HG03469 (cell line): Measurements from ENCODE around the gene B4GAT1.
"Not testable (repeated sequence)": the region's sequence is repeated elsewhere in the genome, so short reads cannot be mapped to it uniquely, and the experiment has no call there.

Source experiments
- ATAC-seq: cut with Tn5 transposase; IDR thresholded peaks from one replicate; pipeline ENCODE4 v1.9.1; 2021; ENCODE audit warnings: mild to moderate bottlenecking, moderate library complexity, moderate number of reproducible peaks; ENCODE audit not compliant: unreplicated experiment

B4GAT1 gene

DNA sequence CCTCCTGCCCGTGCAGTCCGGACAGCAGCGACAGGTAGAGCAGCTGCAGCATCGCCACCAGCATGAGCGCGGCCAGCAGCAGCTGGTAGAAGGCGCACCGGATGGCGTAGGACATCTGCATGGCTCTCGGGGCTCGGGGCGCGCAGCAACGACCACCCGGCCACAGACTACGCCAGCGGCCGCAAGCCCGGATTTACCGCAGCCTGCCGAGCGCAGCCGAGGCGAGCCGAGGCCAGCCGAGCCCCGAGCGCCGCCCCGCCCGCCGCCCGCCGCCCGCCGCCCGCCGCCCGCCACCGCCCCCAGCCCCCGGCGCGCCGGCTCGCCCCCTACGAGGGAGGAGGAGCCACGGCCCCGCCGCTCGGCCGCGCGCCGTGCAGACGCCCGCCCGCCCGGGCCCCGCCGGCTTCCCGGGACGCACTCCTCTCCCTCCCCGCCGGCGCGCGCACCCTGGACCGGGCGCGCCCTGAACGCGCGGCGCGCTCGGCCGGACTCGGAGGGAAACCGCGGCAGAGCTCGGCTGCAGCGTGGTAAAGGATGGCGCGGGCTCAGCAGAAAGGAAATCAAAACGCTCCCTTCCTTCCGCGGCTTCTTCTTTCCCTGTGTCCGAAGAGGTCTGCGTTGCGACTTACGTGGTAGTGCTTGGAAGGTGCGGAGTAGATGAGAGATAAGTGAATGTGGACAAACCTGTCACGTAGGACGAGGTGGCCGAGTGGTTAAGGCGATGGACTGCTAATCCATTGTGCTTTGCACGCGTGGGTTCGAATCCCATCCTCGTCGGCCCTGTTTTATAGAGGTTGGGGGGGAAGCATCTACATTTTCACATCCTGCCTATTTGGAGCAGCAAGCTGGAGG lies at the start of gene B4GAT1:
Gene B4GAT1 (minus strand): TSS at position 205 of the 852 bp plus-strand sequence. CDS start 84 bp downstream, at position 121.
- ATAC-seq, result no peak

DNA sequence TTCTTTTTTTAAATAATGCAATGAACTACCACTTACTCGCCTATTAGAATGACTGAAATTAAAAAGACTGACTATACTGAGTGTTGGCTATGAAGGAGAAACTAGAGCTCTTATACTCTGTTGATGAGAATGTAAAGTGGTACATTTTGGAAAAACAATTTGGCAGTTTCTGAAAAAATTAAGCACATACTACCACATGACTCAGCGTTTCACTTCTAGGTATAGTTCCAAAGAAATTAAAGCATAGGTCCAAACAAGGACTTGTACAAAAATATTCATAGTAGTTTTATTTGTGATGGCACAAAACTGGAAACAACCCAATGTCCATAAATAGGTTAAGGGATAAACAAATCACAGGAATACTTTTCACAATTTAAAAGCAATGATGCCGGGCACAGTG lies 46.5 kb upstream of the B4GAT1 start:
- ATAC-seq, result no peak

DNA sequence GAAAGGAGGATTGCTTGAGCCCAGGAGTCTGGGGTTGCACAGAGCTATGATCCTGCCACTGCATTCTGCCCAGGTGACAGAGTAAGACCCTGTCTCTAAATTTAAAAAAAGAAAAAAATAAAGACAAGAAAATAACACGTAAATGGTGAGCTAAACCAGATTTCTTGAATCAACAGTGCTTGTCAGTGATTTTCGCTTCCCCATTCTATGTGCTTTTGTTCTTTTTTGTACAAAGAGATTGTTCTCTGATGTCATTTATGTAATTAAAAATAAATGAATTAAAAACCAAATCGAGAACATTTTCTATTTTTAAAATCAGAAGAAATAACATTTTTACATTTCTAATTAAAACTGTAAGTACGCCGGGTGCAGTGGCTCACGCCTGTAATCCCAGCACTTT lies 43.9 kb upstream of the B4GAT1 start:
- no peak for ATAC-seq

DNA sequence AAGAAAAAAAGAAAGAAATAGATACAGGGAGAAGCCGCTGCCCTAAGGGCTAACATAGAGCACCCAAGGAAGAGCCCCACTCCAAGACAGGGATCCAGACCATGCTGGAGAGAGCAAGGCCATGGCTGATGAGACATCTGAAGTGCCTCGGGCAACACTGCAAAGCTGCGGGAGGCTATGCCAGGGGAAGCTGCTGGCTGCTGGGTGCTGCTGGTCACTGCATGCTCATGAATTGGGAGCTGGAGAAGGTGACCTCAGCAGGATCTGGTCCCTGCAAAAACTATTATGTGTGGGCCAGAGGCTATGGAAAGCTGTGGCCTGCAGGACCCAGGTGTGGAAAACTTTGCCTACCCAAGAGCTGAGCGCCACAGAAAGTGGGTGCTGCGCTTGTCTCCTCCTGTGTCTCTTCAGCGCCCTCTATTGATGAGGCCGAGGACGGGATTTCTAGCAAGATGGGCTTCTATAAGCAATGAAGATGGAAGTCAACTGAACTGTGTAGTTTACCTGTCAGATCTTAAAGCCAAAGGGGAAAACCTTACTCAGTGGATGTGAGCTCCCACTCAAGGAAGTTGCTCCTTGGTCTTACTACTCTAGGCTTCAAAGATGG lies 41.5 kb upstream of the B4GAT1 start:
- no peak for ATAC-seq

DNA sequence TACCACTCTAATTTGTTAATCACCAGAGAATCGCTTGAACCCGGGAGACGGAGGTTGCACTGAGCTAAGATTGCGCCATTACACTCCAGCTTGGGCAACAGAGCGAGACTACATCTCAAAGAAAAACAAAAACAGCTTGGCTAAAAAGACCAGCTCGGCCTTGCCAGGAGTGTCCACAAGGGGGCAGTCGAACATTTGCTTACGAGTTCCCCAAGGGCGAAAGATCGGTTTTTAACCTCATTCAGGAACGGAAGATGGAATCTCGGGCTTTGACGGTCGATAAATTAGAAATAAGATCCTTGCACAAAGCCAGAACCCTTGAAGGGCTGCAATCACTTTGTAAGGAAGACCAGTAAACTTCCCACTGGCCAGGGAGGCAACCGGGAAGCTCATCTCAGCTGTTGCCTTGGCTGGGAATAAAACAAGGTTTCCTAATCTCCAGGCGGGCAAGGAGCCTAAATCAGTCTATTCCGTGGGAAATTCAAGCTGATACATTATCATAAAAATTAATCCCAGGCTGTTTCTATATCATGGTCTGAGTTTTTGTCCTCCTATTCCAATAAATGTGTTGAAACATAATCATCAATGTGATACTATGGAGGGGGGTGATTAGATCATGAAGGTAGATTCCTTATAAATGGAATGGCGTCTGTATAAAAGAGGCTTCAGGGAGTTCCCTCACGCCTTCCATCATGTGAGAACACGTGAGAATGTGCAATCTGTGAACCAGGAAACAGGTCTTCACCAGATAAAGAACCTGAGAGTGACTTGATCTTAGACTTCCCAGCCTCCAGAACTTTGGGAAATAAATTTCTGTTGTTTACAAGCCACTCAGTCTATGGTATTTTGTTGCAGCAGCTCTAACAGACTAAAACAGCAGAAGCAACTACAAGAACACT lies 39.0 kb upstream of the B4GAT1 start:
- ATAC-seq, result no peak

DNA sequence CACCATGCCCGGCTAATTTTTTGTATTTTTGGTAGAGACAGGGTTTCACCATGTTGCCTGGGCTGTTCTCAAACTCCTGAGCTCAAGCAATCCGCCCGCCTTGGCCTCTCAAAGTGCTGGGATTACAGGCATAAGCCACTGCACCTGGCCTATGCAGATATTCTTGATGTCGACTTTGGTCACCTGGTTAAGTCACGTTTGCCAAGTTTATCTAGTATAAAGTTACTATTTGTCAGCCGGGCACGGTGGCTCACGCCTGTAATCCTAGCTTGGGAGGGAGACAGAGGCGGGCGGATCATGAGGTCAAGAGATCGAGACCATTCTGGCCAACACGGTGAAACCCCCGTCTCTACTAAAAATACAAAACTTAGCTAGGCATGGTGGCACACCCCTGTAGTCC lies 36.9 kb upstream of the B4GAT1 start:
- not testable (repeated sequence) for ATAC-seq

DNA sequence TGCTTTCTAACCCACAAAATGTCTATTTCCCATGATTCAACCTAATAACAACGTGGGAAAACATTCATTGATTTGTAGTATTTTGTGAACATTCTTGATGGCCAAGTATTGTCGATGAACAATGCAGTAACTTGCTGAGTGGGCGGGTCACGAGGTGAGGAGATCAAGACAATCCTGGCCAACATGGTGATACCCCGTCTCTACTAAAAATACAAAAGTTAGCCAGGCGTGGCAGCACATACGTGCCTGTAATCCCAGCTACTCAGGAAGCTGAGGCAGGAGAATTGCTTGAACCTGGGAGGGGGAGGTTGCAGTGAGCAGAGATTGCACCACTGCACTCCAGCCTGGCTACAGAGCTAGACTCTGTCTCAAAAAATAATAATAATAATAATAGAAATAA lies 32.8 kb upstream of the B4GAT1 start:
- ATAC-seq, result not testable (repeated sequence)

DNA sequence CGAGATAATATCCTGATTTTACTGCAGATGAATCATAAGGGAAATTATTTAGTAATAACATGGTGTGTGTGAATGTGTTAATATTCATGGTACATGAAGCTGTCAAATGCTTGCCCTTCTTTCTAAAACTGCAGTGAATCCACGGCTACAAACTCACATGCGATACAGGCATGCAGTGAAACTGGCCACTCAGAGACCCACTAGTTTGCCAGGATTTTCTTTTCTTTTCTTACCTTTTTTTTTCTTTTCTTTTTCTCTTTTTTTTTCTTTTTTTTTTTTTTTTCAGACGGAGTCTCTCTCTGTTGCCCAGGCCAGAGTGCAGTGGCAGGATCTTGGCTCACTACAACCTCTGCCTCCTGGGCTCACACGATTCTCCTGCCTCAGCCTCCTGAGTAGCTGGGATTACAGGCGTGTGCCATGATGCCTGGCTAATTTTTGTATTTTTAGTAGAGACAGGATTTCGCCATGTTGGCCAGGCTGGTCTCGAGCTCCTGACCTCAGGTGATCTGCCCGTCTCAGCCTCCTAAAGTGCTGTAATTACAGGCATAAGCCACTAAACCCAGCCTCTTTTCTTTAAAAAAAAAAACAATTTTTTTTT lies 26.4 kb upstream of the B4GAT1 start:
- not testable (repeated sequence) for ATAC-seq

DNA sequence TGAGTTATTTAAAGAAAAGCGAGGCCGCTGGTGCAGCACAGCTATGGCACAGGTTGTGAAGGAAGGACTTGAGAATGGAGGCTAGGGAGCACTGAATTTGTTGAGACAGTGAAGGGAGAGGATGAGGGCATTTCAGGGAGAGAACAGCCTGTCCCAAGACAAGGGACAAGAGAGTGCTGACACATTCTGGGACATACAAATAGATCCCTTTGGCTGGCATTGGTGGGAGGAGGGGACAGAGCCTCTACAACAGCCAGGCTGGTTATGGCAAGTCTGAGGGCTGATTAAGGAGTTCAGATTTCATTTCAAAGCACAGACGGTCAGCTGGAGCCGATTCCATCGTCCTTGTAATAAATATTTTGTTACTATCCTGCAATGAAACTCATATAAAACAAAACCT lies 25.8 kb upstream of the B4GAT1 start:
- ATAC-seq, result no peak

DNA sequence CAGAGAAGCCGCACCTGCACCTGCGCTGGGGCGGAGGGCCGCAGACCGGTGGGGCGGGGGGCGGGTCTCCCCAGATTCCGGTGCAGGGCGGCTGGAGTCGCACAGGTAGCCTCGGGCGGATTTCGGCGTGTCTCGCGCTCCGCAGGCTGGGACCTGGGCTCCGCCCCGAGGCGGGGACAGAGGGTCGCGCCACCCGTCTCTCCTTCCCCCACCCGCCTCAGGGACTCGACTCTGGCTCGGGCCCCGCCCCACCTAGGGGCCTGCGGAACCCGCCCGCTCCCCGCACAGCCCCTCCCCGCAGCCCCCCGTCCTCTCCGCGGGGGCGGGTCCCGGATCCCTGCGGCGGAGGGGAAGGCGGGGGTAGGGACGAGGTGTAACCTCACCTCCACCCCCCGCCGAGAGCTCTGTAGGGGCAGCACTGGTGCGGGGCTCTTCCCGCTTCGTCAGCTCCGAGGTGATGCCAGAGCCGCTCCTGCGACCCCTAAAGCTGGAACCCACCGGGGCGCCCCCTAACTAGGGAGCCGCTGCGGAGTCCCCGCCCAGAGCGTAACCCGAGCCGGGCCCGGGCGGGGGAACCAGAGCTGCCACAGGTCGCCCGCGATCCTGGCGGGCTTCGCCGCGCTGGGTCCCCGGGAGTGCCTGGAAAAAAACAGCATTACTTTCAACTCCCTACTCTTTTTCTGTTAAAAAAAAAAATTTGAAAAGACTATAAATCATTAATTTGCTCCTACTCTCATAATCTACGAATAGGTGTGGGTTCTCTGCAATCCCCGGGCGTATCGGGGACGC lies 24.4 kb upstream of the B4GAT1 start, which contains the start of gene SLC29A2:
Gene SLC29A2 (minus strand): TSS at position 134 of the 789 bp plus-strand sequence. CDS start 169 bp downstream, outside the sequence.
- no peak for ATAC-seq

DNA sequence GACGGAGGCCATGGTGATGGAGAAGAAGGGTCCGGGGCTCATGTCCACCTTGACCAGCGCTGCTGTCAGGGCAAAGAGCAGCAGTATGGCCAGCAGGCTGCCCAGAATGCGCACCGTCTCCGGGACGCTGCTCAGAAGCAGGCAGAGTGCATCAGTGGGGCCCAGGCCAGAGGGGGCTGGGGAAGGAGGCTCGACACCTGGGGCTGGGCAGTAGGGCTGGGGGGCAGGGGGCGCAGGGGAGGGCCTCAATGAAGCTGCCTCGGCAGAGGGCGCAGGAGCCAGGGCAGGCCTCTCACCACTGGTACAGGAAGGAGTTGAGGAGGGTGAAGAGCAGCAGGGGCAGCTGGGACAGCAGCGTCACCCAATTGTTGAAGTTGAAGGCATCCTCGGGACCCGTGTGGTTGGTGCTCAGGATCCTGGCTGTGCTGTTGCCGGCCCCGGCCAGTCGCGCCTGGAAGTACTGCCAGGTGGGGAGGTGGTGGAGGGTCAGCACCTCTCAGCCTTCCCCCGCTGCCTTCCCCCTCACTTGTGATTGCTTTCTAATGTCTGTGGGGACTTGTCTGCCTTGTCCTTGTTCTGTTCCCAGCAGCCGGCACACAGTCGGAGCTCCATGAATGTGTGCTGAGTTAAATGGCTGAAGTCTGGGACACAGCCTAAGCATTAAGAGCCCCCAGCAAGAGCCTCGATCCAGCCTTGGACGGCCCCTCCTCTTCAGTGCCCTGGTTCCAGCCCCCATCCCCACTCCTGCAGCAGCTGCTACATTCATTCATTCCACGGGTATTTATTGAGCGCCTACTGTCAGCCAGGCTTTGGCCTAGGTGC lies 21.9 kb upstream of the B4GAT1 start:
- ATAC-seq, result no peak

DNA sequence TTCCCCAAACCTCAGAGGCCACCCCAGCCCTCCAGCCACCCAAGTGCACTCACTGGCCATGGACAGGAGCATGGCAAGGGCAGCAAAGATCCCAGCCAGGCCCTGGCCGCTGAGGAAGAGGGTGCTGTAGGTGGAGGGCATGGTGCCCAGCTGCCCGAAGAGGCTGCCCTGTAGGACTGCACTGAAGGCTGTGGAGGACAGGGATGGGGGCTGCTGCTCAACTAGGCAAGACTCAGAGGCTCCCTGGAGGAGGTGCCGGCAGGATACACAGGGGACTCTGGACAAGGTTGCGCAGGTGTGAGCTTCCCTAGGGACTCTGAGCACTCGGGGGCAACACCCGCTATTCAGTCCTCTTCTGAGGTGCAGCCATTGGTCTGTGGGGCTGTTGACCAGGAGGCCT lies 21.1 kb upstream of the B4GAT1 start:
- ATAC-seq, result no peak

DNA sequence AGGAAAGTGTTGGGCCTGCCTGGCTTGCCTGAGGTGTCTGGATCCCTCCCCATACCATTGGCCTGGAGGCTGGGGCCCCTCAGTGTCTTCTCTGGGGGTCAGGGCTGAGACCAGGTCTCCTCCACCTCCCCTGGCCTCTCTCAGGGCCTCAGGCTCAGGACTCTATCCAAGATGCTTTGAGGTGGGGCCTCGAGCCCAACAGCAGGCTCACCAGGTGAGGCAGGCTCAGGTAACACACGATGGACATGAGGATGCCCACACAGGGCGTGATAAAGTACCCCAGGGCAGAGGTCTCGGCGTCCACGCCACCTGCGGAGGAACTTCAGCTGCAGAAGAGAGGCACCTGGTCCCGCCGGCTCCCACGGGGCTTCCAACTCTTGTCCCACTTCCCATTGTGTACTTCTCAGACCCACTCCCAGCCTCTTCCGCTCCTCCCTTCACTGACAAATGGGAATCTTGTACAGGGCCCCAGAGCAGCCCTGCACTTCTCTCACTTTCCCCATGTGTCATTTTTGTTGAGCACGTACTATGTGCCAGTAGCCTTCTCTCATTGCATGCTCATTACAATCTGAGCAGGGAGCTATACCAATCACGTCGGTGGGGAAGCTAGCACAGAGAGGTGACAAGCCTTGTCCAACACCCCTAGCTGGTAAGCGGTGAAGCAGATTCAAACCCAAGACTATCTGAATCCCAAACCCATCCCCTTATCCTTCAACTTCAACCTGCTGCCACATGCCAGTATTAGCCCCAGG lies 20.3 kb upstream of the B4GAT1 start:
- ATAC-seq, result no peak

DNA sequence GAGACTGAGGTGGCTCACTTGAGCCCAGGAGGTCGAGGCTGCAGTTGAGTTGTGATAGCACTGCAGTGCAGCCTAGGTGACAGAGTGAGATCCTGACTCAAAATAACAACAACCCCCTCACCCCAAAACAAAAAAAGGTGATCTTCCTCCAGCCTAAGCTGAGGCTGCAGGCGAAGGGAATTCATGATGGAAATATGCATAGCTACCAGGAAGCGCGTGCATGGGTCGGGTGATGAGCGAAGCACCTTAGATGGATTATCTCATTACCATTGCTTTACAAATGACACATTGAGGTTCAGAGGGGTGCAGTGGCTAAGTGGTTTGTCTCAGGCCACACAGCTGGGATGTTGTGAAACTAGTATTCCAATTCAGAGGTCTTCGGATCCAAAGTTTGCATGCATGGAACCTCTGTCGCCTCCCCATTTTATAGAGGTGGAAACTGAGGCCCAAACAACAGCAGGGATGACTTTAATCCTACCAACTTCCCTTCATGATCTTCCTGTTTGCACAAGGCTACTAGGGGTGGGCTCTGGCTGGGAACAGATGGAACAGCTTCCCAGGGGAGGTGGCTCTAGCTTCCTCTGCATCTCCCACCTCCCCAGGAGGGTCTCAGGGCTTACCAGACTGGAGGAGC lies 19.5 kb upstream of the B4GAT1 start:
- ATAC-seq, result no peak

DNA sequence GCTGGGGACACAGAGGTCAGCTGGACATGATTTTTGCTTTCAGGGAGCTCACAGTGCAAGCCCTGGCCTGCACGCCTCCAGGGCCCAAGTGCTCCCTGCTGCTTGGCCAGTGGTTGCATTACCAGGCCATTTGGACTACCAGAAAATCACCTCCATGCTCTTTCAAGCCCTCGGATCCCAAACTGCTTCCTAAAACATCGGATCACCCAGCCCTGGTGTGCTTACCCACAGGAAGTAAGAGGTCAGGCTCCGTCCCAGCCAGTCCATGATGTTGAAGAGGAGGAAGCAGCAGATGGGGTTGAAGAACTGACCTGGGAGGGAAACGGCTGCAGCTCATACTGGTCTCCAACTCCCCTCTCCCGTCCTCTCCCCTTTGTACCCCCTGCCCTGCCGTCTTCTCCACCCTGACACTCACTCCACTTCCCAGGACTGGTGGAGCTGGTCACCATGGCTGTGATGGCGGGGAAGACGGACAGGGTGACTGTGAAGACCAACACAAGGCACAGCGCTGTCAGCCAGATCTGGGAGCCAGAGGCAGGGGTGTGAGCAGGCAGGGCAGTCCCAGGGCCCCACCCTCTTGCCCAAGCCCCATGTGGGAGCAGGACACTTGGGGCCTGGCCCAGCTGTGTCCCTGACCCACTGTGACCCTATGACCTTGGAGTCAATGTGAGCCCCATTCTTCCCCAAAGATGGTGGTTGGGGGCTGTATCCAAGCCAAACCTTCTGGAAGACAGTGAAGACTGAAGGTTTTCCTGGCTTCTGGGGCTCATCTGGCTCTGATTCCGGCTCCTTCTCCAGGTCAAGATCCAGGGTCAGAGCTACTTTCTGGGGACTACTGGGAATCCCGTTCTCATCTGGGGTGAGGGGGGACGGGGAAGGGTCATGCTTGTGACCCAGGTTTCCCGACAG lies 18.5 kb upstream of the B4GAT1 start:
- no peak for ATAC-seq

DNA sequence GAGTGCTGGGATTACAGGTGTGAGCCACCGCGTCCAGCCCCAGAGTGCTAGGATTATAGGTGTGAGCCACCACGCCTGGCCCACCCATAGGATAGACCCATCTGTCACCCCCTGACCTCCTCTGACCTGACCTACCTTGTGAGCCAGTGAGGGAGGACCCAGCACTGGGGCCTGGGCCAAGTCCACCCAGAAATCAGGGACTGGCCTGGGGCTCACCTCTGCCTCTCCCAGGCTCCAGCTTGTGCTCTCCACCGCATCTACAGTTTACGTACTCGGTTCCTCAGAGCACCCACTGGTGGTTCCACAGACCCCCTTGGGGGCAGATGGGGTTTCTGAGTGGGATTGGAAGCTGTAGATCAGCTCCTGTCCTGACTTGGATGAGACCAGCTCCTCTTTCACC lies 17.7 kb upstream of the B4GAT1 start:
- no peak for ATAC-seq
